Body of pancreas (tissue), 4 donors: ENCODE results near the gene TSPOAP1.

Experiments
- POLR2A ChIP-seq, 3 donors: fragments of 450-650 bp; IDR thresholded peaks; one replicate each; pipeline ENCODE4 v1.6.1; 2016; ENCODE audit warnings: antibody characterized with exemption in 3 of 3, mild to moderate bottlenecking in 2 of 3
- TF ChIP-seq, protein P1 (sequence below), 7 experiments: fragments of 450-650 bp in 4 of 7; fragments of 200-600 bp in 3 of 7; sonication (generic) in 3 of 7; IDR thresholded peaks; one replicate each; pipeline ENCODE4 v1.5.1; 2016 to 2019; ENCODE audit warnings: antibody characterized with exemption in 7 of 7

DNA sequence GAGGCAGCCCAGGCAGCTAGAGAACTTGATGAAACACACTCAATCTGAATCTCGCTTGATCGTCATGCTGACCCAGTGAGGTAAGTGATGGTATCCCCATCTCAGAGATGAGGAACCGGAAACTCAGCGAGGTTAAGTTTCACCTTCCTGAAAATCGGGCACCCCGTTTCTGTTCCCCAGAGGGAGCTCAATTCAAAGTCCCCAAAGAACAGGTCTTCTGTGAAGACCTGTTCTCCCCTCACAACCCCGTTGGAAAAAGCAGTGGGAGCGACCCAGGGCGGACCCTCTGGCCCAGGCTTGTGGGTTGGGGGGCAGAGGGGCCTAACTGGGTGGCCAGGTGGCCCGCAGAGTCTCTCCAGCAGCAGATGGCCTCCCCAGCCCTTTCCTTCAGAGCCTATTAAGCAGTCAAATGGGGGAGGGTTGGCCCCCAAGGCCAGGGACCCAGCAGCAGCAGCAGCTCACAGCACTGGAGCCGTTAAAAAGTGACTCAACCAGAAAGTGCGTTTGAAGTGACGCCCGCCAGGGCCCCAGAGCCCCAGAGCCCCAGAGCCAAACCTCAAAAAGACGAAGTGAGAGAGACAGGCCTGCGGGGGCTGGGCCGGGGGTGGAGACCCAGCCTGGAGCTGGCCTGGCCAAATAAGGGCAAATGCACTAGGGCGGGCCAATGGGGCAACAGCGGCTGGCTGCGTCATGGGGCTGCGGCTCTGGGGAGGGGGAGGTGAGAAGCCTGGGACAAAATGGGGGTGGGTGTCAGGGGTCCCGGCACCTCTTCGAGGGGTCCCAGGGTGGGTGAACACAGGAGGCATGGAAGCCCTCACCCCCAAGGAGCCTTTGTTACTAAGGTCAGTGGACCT is 9.2 kb upstream of the TSPOAP1 start:
- TF ChIP-seq, protein P1, sequence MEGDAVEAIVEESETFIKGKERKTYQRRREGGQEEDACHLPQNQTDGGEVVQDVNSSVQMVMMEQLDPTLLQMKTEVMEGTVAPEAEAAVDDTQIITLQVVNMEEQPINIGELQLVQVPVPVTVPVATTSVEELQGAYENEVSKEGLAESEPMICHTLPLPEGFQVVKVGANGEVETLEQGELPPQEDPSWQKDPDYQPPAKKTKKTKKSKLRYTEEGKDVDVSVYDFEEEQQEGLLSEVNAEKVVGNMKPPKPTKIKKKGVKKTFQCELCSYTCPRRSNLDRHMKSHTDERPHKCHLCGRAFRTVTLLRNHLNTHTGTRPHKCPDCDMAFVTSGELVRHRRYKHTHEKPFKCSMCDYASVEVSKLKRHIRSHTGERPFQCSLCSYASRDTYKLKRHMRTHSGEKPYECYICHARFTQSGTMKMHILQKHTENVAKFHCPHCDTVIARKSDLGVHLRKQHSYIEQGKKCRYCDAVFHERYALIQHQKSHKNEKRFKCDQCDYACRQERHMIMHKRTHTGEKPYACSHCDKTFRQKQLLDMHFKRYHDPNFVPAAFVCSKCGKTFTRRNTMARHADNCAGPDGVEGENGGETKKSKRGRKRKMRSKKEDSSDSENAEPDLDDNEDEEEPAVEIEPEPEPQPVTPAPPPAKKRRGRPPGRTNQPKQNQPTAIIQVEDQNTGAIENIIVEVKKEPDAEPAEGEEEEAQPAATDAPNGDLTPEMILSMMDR (IDR thresholded peaks at IDR 0.05) = no peak
- TF ChIP-seq POLR2A (IDR thresholded peaks at IDR 0.05) = peak in 2 of 3 donors; percentile 33 to 60
